Bronchial smooth muscle cell (primary cell): Measurements from ENCODE around the gene EXOSC10. TPM values are rescaled to one million over a fixed set of nuclear protein-coding genes. Genes with fewer than 3 reads are reported as not detected.

Source experiments
- total RNA-seq: library from RNA; depleted of rRNA; stranded (reverse); fragments of >200 nt; gene quantifications from 2 replicates; pipeline ENCODE4 v1.2.1, GENCODE V29; 2014

The EXOSC10 gene
- 26.6 and 32.9 TPM in 2 replicates for total RNA-seq

GRCh38 chr1:11099310-11100148 is at the start of gene EXOSC10:
Gene EXOSC10, minus strand, starts transcription at chr1:11099869. Its CDS starts 38 bp downstream, at chr1:11099831.

GRCh38 chr1:11059968-11060830 is 39.5 kb downstream of the EXOSC10 start, which contains the start of gene SRM:
Gene SRM, minus strand, starts transcription at chr1:11060018. Its CDS starts 75 bp downstream, at chr1:11059943.

GRCh38 chr1:11046625-11047365 is 52.9 kb downstream of the EXOSC10 start, which contains the start of gene MASP2:
Gene MASP2, minus strand, starts transcription at chr1:11047239. Its CDS starts 32 bp downstream, at chr1:11047207.

Other genes starting within 250 kb of the EXOSC10 start
- gene TARDBP, start 87.2 kb downstream of the EXOSC10 start, total RNA-seq, result 73.2 and 76.6 TPM in 2 replicates
- not detected in 2 replicates for gene MASP2, start 52.6 kb downstream of the EXOSC10 start, total RNA-seq
- gene SRM, start 39.9 kb downstream of the EXOSC10 start, total RNA-seq, result 7.9 and 10.7 TPM in 2 replicates
- 0.79 and 25.7 TPM in 2 replicates for gene ANGPTL7, start 89.5 kb upstream of the EXOSC10 start, total RNA-seq
- 27.0 and 30.9 TPM in 2 replicates for gene MTOR, start 162.7 kb upstream of the EXOSC10 start, total RNA-seq
- 2.4 and 4.6 TPM in 2 replicates for gene UBIAD1, start 173.3 kb upstream of the EXOSC10 start, total RNA-seq